GM21825 (cell line): ENCODE results near the gene SEMA3A.
A peak's percentile ranks its signal among the peaks of the same experiment; 100 is the strongest.

Experiments used
- ATAC-seq: cut with Tn5 transposase; IDR thresholded peaks from one replicate; pipeline ENCODE4 v1.9.1; 2021; ENCODE audit warnings: mild to moderate bottlenecking, moderate library complexity; ENCODE audit not compliant: unreplicated experiment

The SEMA3A gene

GRCh38 chr7:83941300-83941699, 253.3 kb downstream of the SEMA3A start:
- ATAC-seq = no peak

- no peak for ATAC-seq
These were observed 256.7 kb downstream of the SEMA3A start for GRCh38 chr7:83937930-83938329.

GRCh38 chr7:83936056-83936708, 258.4 kb downstream of the SEMA3A start:
- ATAC-seq = peak; percentile 72

- ATAC-seq = no peak
These were observed 260.4 kb downstream of the SEMA3A start for GRCh38 chr7:83934118-83934734.

GRCh38 chr7:83931968-83932367, 262.6 kb downstream of the SEMA3A start:
- no peak for ATAC-seq

GRCh38 chr7:83930262-83930661, 264.3 kb downstream of the SEMA3A start:
- no peak for ATAC-seq

- ATAC-seq = no peak
These were observed 268.7 kb downstream of the SEMA3A start for GRCh38 chr7:83925860-83926259.

- ATAC-seq = no peak
These were observed 272.5 kb downstream of the SEMA3A start for GRCh38 chr7:83921941-83922607.

GRCh38 chr7:83921271-83921940, 273.2 kb downstream of the SEMA3A start:
- ATAC-seq = no peak

- no peak for ATAC-seq
These were observed 276.4 kb downstream of the SEMA3A start for GRCh38 chr7:83918142-83918541.

GRCh38 chr7:83913174-83913573, 281.4 kb downstream of the SEMA3A start:
- ATAC-seq = no peak

GRCh38 chr7:83908526-83908925, 286.1 kb downstream of the SEMA3A start:
- no peak for ATAC-seq
